ENCODE results near the gene TPPP2. TPM values are rescaled to one million over a fixed set of nuclear protein-coding genes. Genes with fewer than 3 reads are reported as not detected.
"Not testable (repeated sequence)": the region's sequence is repeated elsewhere in the genome, so short reads cannot be mapped to it uniquely, and the experiment has no call there.

Gene TPPP2
- total and polyA plus RNA-seq, 8 donors: 0.62 TPM; not detected in 7

DNA sequence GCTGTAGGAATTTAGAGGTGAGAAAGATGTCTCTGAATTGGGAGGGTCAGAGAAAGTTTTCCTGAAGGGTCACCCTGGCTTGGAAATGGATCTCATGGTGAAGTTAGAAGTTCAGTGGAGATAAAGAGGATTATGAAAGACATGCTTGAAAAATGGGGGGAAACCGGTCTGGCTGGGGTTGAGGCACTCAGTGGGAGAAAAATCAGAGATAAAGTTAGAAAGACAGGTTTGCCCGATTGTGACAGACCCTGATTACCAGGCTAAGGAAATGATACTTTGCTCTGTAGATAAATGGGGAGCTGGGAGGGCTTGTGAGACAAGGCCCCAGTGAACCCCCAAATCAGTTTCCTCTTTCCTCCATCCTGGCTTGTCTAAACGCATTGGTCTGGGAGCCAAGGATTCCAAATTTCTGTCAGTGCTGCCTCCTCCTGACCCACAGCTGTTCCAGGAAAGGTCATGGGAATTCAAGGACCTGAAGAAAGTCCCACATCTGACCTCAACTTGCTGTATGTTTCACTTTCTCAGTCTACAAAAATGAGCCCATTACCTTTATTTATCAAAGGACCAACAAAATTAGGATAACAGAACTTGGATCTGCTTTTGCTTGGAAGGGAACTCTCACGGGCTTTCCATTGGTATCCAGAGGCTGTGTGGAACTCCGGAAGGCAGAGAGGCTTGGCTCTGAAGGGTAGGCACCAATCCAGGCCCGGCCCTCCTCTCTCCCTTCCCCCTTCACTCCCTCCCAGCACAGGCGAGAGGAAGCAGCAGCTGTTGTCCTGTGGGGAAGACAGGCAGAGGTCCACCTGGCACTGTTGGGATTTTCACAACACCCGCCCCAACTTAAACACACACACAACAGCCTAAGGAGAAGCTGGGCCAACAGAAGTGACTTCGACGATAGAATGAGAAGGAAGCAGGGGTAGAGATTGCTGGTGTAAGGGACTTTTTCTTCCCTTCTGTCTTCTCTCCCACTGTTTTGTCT is 8.7 kb downstream of the TPPP2 start:
- peak overlapping the region; percentile 37 to 81 (median 66) for H3K27ac ChIP-seq

DNA sequence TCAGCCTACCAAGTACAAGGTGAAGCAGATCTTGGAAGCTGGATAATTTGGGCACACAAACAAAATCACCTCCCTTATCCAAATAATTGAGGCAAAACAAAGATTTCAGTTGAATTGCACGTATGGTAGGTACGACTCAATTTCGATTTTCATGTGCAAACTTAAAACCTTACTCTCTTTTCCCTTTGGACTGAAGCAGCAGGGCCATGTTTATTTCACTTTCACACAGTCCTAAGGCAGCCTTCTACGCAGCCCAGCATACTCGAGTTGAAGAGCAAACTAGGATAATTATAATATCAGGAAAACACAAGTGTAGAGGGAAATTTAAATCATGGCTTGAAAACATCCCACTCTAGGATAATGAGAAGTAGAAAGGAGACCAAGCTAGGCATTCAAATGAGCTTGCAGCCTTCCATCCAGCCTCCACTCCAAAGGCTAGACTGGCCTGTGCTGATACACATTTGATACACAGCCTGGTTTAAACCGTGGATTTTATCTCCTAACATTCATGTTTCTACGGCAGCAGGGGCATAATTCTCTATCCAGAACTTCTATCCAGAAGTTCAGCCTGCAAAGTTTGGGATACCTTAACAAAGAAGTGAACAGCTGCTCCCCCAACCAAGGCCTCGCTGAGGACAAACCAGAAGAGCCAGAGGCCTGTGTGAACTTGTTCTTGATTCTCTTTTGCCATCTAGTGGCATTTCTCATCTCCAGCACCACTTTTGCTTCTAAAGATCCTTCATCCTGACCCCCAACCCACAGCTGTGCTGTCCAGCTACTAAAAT is 9.8 kb downstream of the TPPP2 start:
- Histone ChIP-seq H3K27ac (peak overlapping the region in 4 of 5 donors; percentile 49 to 81 (median 72)), H3K36me3 (no peaks in the 10 kb centered on the region), H3K4me3 (no peak overlapping the region), H3K4me1 (peaks cover 20 to 37% (median 33%) of the 10 kb centered on the region in 4 donors), H3K9me3 (no peaks in the 10 kb centered on the region), H3K27me3 (no peaks in the 10 kb centered on the region)
- peak; percentile 49 to 91 for DNase-seq
- WGBS, 5 donors: 38 to 51% (median 44%) methylated on average over 8 of the region's 8 CpGs
- intact Hi-C loops (cut with DNase I; ENCODE audit: low total_unique reads): no loop called here
- no peak for TF ChIP-seq POLR2A (IDR thresholded peaks at IDR 0.05)
- no peak for TF ChIP-seq EP300 (IDR thresholded peaks at IDR 0.05)
- TF ChIP-seq POLR2AphosphoS5 (IDR thresholded peaks at IDR 0.05): peak in 1 of 3 donors; percentile 10
- TF ChIP-seq, protein P1, sequence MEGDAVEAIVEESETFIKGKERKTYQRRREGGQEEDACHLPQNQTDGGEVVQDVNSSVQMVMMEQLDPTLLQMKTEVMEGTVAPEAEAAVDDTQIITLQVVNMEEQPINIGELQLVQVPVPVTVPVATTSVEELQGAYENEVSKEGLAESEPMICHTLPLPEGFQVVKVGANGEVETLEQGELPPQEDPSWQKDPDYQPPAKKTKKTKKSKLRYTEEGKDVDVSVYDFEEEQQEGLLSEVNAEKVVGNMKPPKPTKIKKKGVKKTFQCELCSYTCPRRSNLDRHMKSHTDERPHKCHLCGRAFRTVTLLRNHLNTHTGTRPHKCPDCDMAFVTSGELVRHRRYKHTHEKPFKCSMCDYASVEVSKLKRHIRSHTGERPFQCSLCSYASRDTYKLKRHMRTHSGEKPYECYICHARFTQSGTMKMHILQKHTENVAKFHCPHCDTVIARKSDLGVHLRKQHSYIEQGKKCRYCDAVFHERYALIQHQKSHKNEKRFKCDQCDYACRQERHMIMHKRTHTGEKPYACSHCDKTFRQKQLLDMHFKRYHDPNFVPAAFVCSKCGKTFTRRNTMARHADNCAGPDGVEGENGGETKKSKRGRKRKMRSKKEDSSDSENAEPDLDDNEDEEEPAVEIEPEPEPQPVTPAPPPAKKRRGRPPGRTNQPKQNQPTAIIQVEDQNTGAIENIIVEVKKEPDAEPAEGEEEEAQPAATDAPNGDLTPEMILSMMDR (IDR thresholded peaks at IDR 0.05): peak in 5 of 7 experiments; percentile 41 to 73 (median 64)

More for the DNA sequence above, 8.7 kb downstream of the TPPP2 start:
- peak; percentile 80 to 93 for DNase-seq
- no peak overlapping the region for H3K4me3 ChIP-seq
- no peaks in the 10 kb centered on the region for H3K27me3 ChIP-seq
- peaks cover 20 to 37% (median 32%) of the 10 kb centered on the region in 4 donors for H3K4me1 ChIP-seq
- TF ChIP-seq POLR2AphosphoS5 (IDR thresholded peaks at IDR 0.05): peak; percentile 32 to 62 (median 58)
- TF ChIP-seq, protein P1 (IDR thresholded peaks at IDR 0.05): peak in 1 of 7 experiments; percentile 13
- no peak for TF ChIP-seq EP300 (IDR thresholded peaks at IDR 0.05)
- no peak for TF ChIP-seq POLR2A (IDR thresholded peaks at IDR 0.05)
- H3K9me3 ChIP-seq: no peaks in the 10 kb centered on the region
- H3K36me3 ChIP-seq: no peaks in the 10 kb centered on the region
- WGBS, 5 donors: 12 to 28% (median 17%) methylated on average over 10 of the region's 10 CpGs
- intact Hi-C loops (cut with DNase I; ENCODE audit: low total_unique reads): no loop called here

DNA sequence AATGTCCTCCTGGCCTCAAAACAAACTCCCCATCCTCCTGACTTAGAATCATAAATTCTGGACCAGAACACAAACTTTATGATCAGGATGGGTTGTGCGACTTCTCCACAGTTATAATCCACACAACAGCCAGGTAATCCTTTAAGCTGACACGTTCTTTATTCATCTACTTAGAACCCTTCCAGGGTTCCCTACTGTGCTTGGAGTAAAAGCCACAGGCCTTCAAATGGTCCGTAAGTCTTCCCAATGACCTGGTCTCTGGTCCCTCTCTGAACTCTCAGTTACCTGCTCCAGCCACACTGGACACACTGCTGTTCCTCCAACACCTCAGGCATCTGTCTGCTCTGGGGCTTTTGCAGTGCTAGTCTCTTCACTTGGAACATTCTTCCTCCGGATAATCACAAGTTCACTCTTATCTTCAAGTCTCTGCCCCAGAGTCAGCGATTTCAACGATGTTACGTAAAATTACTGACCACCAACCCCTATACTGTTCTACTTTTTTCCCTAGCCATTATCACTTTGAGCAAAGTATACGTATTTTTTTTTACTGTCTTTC is 10.4 kb downstream of the TPPP2 start:
- Histone ChIP-seq H3K27me3 (no peaks in the 10 kb centered on the region), H3K27ac (peak overlapping the region in 1 of 5 donors; percentile 77), H3K4me1 (peaks cover 20 to 37% (median 33%) of the 10 kb centered on the region in 4 donors), H3K9me3 (no peaks in the 10 kb centered on the region), H3K36me3 (no peaks in the 10 kb centered on the region), H3K4me3 (no peak overlapping the region)
- intact Hi-C loops (cut with DNase I; ENCODE audit: low total_unique reads): no loop called here
- no peak for DNase-seq
- WGBS, 5 donors: 71 to 77% (median 72%) methylated on average over 8 of the region's 8 CpGs
- no peak for TF ChIP-seq EP300 (IDR thresholded peaks at IDR 0.05)
- TF ChIP-seq, protein P1 (IDR thresholded peaks at IDR 0.05): peak in 1 of 7 experiments; percentile 2

- H3K27me3 ChIP-seq; H3K27ac ChIP-seq; H3K4me3 ChIP-seq; DNase-seq; H3K9me3 ChIP-seq; H3K36me3 ChIP-seq; intact Hi-C loops (cut with DNase I; ENCODE audit: low total_unique reads): not testable (repeated sequence)
- WGBS, 5 donors: 72 to 82% (median 75%) methylated on average over 3 of the region's 3 CpGs
- H3K4me1 ChIP-seq: peaks cover 20 to 37% (median 33%) of the 10 kb centered on the region in 4 donors
Measured at GRCh38 chr14:21040941-21041340, 10.9 kb downstream of the TPPP2 start.
